ENCODE data around the gene ANKRD30B.
"Not testable (repeated sequence)": the region's sequence is repeated elsewhere in the genome, so short reads cannot be mapped to it uniquely, and the experiment has no call there.

Gene ANKRD30B

DNA sequence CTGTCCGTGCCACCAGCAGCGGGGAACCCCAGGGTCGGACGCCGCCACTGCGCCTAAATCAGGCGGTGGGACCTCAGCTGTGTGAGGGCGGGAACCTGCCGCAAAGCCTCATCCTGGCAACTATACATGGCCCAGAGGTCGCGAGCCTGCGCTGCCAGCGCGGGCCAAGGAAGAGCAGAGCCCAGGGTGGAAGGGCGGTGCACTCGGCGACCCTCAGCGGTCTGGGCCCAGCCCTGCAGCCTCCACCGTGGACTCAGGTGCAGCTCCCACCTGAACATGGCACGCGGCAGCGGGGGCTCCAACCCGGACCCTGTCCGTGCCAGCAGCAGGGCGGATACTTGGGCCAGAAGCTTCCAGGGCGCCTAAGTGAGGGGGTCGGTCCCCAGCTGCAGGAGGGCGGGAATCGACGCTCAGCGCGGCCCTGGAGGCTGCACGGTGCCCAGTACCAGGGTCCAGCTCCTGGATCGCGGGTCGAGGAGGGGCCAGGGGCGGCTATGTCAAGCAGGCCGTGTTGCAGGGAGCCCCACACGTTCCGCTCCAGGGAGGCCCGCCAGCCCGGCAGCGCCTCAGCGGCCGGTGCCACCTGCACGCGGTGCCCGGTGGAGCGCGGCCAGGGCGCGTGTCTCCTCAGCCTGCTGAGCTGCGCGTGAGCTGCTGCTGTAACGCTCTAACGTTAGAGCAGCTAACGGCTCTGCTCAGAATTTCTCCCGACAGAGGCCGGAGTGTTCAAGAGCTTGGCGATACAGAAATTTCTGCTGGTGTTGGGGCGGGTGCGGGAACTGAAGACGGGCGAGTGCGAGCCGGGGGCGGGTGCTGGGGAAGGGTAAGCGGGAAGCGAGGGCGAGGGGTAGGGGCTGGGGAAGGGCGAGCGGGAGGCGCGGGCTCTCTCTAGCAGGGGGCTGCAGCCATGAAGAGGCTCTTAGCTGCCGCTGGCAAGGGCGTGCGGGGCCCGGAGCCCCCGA is at the start of gene ANKRD30B:
Gene ANKRD30B, plus strand, starts transcription at position 660 of the 962 bp plus-strand sequence. Its CDS starts 248 bp downstream, at position 908.
- DNase-seq (ENCODE audit: low read depth in 2 of 2) = no peak

DNA sequence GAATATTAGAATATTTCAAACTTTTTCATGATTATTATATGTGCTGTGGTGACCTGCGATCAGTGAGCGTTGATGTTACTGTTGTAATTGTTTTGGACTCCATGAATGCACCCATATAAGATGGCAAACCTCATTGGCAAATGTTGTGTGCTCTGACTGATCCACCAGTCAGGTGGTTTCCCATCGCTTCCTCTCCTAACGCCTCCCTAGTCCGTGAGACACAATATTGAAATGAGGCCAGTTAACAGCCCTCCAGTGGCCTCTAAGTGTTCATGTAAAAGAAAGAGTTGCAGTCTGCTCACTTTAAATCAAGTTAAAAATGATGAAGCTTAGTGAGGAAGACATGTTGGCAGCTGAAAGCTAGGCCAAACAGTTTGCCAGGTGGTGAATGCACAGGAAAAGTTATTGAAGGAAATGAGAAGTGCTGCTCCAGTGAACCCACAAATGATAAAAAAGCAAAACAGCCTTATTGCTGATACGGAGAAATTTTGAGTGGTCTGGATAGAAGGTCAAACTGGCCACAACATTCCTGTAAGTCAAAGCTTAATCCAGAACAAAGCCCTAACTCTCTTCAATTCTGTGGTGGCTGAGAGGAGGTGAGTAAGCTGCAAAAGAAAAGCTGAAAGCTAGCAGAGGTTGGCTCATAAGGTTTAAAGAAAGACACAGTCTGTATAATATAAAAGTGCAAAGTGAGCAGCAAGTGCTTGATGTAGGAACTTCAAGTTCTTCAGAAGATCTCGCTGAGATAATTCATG is 46.5 kb upstream of the ANKRD30B start:
- DNase-seq (ENCODE audit: low read depth in 2 of 2) = not testable (repeated sequence)

DNA sequence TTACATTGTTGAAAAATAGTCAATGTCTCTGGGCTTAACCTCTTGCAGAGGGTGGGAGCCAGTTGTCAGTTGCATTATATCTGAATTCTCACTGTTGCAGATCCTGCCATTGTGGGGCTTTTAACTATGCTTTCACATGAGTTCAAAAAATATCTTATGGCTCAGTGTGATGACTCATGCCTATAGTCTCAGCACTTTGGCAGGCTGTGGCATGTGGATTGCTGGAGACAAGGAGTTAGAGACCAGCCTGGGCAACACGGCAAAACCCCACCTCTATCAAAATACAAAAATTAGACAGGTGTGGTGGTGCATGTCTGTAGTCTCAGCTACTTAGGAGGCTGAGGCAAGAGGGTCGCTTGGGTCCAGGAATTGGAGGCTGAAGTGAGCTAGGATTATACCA is 38.2 kb upstream of the ANKRD30B start:
- DNase-seq (ENCODE audit: low read depth in 2 of 2) = not testable (repeated sequence)

GRCh38 chr18:14721569-14721968 is 26.4 kb upstream of the ANKRD30B start:
- DNase-seq (ENCODE audit: low read depth in 2 of 2) = not testable (repeated sequence)

- DNase-seq (ENCODE audit: low read depth in 2 of 2) = not testable (repeated sequence)
Observed at GRCh38 chr18:14739056-14739455, 8.9 kb upstream of the ANKRD30B start.

- DNase-seq (ENCODE audit: low read depth in 2 of 2) = no peak
Observed at GRCh38 chr18:14746897-14747296, 1.1 kb upstream of the ANKRD30B start.

DNA sequence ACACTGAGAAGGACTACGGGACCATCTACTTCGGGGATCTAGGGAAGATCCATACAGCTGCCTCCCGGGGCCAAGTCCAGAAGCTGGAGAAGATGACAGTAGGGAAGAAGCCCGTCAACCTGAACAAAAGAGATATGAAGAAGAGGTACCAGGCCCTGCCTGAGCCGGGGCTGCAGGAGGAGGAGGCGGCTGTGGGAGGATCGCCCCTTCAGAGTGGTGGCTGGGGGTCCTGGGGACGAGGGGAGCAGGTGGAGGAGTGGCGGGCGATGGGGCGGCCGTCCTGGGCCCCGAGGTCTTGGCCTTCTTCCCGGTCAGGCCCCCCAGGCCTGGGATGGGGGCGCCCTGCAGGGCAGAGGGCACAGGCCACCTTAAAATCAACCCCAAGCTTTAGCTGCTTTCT is 524 bp downstream of the ANKRD30B start:
- DNase-seq (ENCODE audit: low read depth in 2 of 2) = no peak

- not testable (repeated sequence) for DNase-seq (ENCODE audit: low read depth in 2 of 2)
Observed at GRCh38 chr18:14763566-14763965, 15.6 kb downstream of the ANKRD30B start.

DNA sequence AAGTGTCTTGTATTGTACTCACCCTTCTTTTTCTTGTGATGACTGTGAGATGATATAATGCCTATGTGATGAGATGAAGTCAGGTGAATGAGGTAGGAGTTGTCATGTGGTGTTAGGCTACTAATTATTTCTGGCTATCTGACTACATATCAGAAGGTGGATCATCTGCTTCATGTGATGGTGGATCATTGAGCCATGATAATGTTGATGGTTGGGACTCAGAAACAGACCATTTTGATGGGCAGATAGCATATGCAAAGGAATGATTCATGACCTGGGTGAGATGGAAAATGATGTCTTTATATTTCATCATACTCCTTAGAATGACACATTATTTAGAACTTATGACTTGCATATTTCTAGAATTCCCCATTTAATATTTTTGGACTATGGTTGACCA is 19.5 kb downstream of the ANKRD30B start:
- DNase-seq (ENCODE audit: low read depth in 2 of 2) = no peak

DNA sequence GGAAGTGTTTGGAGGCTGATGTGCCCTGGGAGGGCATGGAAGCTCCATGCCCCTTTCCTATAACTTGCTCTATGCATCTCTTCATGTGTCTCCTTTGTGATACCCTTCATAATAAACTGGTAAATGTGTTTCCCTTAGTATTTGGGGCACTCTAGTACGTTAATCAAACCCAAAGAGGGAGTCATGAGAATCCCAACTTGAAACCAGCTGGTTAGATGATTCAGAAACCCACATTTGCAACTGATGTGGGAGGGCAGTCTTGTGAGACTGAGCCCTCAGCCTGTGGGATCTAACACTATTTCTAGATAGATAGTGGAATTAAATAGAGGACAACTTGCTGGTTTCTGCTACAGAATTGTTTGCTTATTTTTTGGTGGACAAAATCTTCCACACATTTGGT is 20.3 kb downstream of the ANKRD30B start:
- no peak for DNase-seq (ENCODE audit: low read depth in 2 of 2)

DNA sequence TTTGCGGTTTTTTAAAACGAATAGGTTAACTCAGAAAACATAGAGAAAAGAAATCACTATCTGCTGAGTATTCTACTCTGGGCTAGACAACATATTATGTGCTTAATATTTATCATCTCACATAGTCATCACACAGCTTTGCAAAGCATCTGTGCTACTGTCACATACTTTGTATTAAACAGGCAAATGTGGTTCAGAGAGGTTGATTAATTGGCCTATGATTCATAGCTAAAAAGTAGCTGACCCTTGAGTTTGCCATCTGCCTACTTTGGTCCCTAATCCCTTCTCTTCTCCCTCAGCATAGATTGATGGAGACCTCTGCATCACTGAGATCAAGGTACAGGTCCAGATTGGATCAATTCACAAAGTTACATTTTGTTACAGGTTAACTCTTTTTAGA is 21.4 kb downstream of the ANKRD30B start:
- no peak for DNase-seq (ENCODE audit: low read depth in 2 of 2)

DNA sequence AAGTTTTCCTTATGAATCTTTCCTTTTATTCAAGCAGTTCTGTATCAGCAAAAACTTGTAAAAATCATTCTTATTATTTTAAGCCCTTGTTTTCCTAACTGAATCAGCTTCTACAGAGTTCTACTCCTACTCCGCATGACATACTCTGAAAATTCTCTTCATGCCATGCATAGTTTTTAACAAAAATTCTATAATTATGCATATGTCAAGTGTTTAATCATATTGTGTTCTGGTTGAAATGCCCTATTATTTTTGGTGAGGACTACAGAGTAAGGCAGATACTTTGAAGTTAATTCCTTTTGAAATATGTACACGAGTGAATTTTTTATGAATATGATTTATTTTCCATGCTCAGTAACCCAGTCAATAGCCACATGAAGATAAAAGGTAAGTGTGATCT is 28.8 kb downstream of the ANKRD30B start:
- DNase-seq (ENCODE audit: low read depth in 2 of 2) = no peak

DNA sequence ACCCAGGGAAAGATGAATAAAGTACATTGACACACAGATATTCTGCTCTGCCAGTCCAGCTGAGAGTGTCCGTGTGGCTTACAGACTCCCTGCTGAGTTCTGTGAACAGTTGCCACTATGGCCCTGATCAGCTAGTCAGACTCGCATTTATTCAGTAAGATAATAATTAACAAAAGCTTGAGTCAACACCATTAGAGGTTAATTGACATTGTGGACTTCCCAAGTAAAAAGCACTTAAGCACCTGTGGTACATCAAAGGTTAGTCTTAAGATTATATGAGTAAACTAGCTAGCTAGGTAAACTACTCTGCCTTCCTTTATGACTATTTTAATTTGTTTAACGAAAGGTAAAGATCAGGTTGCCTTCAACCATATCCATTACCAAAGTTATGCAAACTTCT is 33.7 kb downstream of the ANKRD30B start:
- DNase-seq (ENCODE audit: low read depth in 2 of 2) = no peak

- DNase-seq (ENCODE audit: low read depth in 2 of 2) = no peak
Observed at GRCh38 chr18:14784133-14784532, 36.2 kb downstream of the ANKRD30B start.

DNA sequence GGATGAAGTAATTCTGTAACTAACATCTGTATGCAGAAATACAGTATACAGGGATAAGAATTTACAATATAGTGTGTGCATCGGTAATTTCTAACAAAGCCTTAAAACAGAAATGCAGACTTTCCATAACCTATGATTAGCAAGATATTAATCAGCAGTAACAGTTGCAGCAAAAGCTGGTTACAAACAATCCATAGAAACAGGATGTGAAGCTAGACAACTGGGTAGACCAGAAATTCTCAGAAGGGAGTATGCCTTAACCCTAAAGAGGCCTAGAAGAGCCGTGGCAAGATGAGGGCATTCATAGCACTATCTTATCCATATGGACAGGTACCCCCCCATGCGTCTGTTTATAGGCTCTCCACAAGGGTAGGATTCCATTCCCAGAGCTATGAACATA is 48.9 kb downstream of the ANKRD30B start:
- DNase-seq (ENCODE audit: low read depth in 2 of 2) = not testable (repeated sequence)

GRCh38 chr18:14797969-14798764 is 50.2 kb downstream of the ANKRD30B start:
- not testable (repeated sequence) for DNase-seq (ENCODE audit: low read depth in 2 of 2)

DNA sequence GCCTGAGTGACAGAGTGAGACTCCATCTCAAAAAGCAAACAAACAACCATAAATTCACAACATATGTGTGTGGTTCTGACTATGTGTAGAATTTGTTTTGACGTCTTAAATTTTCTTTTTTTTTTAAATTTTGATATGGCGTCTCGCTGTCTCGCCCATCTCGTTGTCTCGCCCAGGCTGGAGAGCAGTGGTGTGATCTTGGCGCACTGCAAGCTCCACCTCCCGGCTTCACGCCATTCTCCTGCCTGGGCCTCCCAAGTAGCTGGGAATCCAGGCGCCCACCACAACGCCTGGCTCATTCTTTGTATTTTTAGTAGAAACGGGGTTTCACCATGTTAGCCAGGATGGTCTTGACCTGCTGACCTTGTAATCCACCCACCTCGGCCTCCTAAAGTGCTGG is 63.1 kb downstream of the ANKRD30B start:
- DNase-seq (ENCODE audit: low read depth in 2 of 2) = not testable (repeated sequence)

- not testable (repeated sequence) for DNase-seq (ENCODE audit: low read depth in 2 of 2)
Observed at GRCh38 chr18:14826972-14827632, 79.1 kb downstream of the ANKRD30B start.

DNA sequence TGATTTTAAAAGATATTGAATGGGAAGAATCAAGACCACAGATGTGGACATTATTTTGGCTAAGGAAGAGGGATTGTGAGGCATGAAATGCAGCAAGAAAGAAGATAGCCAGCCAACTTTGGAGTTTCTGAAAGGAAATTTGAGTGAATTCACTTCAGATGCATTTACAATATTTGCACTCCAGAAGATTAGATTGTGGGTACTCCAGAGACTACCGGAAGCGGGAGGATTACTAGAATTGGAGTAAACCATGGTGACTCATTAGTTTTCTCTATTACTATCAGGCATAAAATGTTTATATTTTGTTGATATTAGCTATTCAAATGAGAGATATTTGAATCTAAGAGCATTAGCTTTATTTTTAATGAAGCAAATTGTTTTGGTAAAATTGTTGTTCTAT is 93.6 kb downstream of the ANKRD30B start:
- not testable (repeated sequence) for DNase-seq (ENCODE audit: low read depth in 2 of 2)

DNA sequence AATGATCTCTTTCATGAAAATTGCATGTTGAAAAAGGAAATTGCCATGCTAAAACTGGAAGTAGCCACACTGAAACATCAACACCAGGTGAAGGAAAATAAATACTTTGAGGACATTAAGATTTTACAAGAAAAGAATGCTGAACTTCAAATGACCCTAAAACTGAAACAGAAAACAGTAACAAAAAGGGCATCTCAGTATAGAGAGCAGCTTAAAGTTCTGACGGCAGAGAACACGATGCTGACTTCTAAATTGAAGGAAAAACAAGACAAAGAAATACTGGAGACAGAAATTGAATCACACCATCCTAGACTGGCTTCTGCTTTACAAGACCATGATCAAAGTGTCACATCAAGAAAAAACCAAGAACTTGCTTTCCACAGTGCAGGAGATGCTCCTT is 103.6 kb downstream of the ANKRD30B start:
- not testable (repeated sequence) for DNase-seq (ENCODE audit: low read depth in 2 of 2)

DNA sequence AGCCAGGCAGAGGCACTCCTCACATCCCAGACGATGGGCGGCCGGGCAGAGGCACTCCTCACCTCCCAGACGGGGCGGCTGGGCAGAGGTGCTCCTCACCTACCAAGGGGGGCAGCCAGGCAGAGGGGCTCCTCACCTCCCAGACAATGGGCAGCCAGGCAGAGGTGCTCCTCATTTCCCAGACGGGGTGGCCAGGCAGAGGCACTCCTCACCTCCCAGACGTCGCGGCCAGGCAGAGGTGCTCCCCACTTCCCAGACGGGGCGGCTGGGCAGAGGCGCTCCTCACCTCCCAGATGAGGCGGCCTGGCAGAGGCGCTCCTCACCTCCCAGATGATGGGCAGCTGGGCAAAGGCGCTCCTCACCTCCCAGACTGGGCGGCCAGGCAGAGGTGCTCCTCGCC is 107.7 kb downstream of the ANKRD30B start:
- not testable (repeated sequence) for DNase-seq (ENCODE audit: low read depth in 2 of 2)
